ENCODE measurements around the gene GAL3ST3.
"Not testable (repeated sequence)": the region's sequence is repeated elsewhere in the genome, so short reads cannot be mapped to it uniquely, and the experiment has no call there.

GAL3ST3 gene, protein sequence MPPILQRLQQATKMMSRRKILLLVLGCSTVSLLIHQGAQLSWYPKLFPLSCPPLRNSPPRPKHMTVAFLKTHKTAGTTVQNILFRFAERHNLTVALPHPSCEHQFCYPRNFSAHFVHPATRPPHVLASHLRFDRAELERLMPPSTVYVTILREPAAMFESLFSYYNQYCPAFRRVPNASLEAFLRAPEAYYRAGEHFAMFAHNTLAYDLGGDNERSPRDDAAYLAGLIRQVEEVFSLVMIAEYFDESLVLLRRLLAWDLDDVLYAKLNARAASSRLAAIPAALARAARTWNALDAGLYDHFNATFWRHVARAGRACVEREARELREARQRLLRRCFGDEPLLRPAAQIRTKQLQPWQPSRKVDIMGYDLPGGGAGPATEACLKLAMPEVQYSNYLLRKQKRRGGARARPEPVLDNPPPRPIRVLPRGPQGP

DNA sequence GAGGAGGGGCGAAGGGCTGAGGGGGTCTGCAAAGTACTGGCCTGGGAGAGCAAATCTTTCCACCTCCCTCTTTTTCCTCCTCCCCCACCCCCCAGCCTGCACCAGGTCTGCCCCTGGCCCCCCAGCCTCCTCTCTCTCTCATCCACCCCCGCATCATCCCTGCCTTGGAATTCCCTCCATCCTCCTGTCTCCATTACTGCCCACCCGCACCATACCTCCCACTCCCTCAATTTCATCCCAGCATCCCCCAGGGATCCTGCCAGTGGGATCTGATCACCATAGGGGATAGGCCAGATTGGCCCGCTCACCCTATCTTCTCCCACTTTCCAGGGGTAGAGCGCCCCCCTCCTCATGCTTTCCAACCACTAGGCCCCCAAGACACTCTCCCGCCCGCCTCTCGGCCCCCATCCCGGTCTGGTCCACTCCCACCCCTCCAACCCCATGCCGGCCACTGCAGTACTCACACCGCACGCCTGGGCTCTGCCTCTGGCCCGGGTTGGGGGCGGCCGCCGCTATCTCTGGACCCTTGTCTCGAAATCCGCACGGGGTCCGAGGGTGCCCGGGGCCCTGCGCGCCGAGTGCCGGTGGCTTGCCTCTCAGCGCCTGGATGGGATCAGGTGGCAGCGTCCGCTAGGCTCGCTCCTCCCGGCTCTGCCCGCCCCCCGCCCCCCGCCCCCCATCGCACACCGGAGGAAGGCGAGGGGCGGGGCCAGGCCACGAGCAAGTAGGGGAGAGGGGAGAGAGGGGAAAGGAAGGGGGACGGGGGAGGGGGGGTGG is at the start of gene GAL3ST3:
GAL3ST3 (minus strand) TSS at position 615 of the 777 bp plus-strand sequence. CDS start 3,746 bp downstream, outside the sequence.
- no peak for DNase-seq

DNA sequence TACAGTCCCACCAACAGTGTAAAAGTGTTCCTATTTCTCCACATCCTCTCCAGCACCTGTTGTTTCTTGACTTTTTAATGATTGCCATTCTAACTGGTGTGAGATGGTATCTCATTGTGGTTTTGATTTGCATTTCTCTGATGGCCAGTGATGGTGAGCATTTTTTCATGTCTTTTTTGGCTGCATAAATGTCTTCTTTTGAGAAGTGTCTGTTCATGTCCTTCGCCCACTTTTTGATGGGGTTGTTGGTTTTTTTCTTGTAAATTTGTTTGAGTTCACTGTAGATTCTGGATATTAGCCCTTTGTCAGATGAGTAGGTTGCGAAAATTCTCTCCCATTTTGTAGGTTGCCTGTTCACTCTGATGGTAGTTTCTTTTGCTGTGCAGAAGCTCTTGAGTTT is 43.2 kb upstream of the GAL3ST3 start:
- not testable (repeated sequence) for DNase-seq

GRCh38 chr11:66090288-66090687 is 41.3 kb upstream of the GAL3ST3 start:
- no peak for DNase-seq

DNA sequence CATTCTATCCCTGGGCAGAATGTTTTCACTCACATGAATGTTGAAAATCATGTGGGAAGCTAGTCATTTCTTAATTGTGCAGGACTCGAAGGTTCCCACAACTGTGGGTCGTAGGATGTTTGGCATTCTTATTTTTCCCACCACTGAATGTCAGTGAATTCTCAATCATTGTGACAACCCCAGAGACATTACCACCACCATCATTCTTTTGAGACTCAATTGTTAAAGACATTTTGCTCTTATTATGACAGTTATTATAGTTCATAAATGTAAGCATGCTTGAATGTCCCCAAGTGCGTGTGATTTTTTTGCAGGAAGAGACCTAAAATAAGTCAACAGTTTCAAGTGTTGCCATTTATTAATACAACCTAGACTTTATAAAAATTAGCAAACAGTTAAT is 40.1 kb upstream of the GAL3ST3 start:
- DNase-seq, result no peak

DNA sequence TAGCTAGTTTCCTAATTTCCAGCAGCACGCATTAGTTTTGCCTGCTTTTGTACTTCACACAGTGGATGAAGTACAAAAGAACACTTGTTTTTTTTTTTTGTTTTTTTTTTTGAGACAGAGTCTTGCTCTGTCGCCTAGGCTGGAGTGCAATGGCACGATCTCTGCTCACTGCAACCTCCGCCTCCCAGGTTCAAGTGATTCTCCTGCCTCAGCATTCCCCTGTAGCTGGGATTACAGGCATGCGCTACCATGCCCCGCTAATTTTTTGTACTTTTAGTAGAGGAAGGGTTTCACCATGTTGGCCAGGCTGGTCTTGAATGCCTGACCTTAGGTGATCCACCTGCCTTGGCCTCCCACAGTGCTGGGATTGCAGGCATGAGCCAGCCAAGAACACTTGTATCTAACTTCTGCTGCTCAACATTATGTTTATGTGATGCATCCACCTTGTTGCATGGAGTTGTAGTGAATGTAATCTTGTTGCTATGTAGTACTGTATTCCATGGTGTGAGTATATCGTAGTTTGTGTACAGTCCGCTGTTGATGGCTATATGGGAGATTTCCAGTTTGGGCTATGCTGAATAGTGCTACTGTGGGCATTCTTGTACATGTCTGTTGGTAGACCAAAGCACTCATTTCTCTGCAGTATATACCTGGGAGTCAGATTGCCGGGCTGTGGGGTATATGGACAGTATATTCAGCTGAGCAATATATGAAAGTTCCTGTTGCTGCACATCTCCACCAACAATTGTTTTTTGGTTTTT is 38.4 kb upstream of the GAL3ST3 start:
- DNase-seq, result no peak

DNA sequence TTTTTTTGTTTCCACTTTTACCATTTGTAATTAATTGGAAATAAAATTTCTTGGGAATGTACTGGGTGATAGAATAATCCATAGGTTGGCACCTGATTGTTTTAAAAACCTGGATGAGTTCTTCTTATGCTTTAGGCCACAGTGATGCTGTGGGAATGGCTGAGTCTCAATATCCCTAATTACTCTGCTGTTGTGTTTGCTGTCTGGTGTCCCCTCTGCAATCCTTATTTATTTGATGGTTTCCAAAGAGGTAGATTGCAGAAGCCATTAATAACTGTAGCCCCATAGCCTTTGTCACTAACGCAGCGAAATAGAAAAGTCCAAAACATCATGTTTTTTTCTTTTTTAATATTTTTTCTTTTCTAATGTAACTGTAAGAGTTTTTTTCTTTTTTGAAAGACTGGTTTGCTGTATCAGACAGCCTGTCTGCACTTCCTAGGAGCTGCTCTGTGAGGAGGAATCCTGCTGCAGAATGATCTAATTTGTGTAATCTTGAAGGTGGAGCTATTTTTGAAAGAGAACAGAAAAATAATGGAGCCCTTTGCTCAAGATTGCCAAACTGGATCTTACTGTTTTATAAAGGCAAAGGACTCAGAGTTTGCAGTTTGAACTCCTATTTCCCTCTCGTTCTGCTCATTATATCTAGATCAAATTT is 36.0 kb upstream of the GAL3ST3 start:
- DNase-seq, result no peak

DNA sequence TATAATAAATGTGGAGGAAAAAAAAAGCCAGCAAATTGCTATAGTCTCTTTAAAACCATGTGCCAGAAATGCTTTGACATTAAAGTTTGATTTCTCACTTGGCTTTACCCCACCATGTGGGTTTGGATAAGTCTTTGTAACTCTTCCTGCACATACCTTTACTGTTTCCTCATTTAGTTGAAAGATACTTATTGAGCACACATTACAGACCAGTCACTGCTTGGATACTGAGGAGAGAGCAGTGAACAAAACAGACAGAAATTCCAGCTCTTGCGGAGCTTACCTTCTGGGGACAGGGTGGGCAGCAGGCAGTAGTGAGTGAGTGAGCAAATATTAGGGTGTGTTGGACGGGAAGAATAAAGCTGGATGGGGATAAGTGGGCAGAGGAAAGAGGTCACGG is 34.8 kb upstream of the GAL3ST3 start:
- no peak for DNase-seq

- DNase-seq, result no peak
Observed at GRCh38 chr11:66082946-66083698, 34.2 kb upstream of the GAL3ST3 start.

GRCh38 chr11:66081505-66081904 is 32.5 kb upstream of the GAL3ST3 start:
- DNase-seq, result peak; percentile 79

- peak; percentile 63 for DNase-seq
Observed at GRCh38 chr11:66080055-66080817, 31.3 kb upstream of the GAL3ST3 start.

DNA sequence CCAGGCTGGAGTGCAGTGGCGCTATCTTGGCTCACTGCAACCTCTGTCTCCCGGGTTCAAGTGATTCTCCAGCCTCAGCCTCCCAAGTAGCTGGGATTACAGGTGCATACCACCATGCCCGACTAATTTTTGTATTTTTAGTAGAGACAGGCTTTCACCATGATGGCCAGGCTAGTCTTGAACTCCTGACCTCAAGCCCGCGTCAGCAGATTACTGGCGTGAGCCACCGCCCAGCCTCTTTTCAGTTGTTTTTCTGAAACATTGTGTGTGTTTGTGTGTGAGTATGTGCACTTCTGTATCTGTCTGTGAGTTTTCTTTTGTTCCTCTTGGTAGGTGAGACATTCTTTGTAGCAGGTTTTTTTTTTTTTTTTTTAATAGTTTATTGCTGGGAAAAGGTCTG is 30.0 kb upstream of the GAL3ST3 start:
- not testable (repeated sequence) for DNase-seq

DNA sequence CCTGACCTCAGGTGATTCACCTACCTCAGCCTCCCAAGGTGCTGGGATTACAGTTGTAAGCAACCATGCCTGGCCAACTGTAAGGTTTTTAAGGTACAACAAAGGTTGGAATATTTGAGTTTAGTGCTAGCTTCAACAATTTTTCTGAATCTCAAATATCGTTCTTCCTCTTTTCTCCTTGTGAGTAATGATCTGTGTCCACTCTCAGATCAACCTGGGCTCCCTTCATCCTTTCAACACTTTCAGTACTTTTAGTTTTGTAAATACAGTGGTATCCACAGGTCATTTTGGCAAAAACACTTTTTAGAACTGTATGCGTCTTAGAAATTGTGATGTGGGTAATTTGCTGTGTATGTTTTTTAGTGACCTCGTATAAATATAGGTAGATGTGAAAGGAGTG is 29.0 kb upstream of the GAL3ST3 start:
- DNase-seq, result no peak

GRCh38 chr11:66076561-66076960 is 27.6 kb upstream of the GAL3ST3 start:
- no peak for DNase-seq

- no peak for DNase-seq
Observed at GRCh38 chr11:66075273-66075672, 26.3 kb upstream of the GAL3ST3 start.

DNA sequence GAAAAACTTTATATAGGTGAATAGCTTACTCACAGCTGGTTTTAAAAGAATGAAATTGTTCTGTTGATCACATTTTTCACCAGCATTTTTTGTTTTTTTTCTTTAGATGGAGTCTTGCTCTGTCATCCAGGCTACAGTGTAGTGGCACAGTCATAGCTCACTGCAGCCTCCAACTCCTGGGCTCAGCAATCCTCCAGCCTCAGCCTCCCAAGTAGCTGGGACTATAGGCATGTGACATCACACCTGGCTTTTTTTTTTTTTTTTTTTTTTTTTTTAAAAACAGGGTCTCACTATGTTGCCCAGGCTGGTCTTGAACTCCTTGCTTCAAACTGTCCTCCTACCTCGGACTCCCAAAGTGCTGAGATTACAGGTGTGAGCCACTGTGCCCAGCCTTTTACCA is 24.7 kb upstream of the GAL3ST3 start:
- DNase-seq, result no peak

DNA sequence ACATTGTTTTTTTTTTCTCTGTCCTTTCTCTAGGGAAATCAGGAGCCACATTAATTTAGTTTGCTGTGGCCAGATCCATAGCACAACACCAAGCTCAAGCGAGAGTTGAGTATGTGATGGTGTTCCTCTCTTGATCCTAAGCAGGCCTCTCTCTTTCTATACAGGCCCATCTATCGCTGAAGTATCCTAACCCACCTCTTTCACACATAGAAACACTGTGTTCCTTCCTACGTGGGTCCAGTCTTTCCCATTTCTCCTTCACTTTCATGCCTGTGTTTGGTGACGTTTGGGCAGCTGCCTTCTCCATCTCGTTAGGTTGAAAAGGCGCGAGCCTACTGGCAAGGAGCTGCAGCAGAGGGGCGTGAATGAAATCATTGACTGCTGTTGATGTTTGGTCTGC is 23.6 kb upstream of the GAL3ST3 start:
- no peak for DNase-seq

DNA sequence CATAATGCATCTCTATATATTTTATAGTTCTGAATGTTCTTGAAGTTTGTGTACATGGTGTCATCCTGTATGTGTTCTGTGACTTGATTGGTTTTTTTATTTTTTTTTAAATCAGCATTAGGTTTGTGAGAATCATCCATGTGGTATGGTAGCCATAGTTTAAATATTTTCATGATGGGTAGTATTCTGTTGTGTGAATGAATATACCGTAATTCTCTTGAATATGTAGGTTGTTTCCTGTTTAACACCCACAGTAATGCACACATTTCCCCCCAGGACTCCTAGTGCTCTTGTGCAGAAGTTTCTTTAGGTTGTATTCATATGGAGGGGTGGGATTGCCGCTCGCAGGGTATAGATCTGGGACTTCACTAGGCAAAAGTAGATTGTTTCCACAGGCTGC is 23.1 kb upstream of the GAL3ST3 start:
- no peak for DNase-seq

DNA sequence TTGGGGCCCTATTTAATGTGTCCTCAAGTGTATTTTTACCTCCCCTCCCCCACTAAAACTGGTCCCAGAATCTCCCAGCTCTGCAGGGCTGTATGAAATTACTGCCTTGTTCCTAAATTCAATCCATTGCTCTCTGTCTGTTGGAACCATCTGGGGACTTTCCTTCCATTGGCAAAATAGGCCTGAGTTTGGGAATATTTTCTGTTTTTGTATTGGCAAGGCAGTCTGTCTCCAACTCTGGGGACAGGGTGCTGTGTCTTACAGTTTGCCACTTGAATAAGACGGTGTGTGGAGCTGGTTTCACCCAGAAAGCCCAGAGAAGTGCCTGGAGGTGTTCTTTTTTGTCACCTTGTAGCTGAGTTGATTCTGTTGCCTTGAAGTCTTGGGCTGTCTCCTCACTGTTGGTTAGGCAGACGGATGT is 22.4 kb upstream of the GAL3ST3 start:
- no peak for DNase-seq

DNA sequence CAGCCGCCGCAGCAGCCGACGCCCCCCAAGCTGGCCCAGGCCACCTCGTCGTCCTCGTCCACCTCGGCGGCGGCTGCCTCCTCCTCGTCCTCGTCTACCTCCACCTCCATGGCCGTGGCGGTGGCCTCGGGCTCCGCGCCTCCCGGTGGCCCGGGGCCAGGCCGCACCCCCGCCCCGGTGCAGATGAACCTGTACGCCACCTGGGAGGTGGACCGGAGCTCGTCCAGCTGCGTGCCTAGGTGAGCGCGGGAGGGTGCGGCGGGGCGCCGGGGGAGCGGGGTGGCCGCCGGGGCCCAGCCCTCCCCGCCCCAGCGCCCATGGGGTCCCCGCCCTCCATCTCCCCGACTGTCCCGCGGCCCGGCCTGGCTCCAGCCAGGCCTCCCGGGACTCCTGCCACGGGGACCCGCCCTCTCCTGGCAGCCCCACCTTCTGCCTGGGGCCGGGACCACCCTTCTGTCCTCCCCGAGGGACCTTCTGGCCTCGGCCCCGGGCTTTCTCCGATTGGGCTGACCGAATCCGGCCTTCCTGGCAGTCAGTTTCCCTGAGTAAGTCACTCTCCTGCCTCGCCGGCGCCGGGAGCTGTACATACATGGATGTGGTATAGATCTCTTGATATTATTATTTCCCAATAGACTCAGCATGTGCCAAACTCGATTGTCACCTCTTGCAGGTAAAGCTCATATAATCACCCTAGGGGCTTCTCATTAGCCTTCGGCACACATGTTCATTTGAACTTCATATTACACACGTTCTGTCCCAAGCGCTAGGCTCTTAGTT is 21.8 kb upstream of the GAL3ST3 start:
- DNase-seq, result no peak
